ENCODE measurements around the gene CELF2.

DNA sequence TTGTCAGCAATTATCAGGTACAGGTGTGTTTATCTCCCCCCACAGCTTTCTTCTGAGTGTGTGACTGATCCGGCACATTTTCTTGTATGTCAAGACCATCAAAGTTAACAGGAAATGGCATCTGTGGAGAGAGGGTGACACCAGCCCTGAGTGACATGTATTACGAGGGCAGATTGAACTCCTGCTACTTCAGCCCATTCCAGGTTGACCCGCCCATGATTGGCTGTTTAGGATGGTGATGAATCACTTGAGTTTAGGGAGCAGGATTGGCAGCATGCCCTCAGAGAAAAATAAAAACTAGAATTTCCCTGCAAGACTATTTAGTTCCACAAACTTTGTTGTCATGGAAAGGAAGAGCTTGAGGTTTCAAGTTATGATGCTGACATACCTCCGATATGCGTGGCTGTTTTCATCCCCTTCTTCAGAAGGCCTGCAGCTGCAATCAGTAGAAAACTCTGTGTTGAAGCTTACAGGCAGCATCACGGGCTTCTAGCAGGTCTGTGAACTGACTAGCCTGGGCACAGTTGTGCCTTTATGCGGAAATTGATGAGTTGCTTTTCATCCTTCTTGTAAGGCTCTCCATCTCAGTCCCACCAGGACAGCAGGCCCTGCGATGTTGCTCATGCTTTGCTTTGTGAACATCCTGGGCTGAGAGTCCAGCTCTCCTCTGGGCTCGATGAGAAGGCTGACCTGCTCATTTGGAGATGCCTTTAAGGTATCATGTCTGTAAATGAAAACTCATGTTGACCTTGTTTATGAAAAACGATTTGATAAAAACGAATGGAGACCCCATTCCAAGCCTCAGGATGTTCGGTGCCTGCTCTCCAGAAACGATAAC lies 8.0 kb upstream of the CELF2 start:
- TF ChIP-seq, protein P1, sequence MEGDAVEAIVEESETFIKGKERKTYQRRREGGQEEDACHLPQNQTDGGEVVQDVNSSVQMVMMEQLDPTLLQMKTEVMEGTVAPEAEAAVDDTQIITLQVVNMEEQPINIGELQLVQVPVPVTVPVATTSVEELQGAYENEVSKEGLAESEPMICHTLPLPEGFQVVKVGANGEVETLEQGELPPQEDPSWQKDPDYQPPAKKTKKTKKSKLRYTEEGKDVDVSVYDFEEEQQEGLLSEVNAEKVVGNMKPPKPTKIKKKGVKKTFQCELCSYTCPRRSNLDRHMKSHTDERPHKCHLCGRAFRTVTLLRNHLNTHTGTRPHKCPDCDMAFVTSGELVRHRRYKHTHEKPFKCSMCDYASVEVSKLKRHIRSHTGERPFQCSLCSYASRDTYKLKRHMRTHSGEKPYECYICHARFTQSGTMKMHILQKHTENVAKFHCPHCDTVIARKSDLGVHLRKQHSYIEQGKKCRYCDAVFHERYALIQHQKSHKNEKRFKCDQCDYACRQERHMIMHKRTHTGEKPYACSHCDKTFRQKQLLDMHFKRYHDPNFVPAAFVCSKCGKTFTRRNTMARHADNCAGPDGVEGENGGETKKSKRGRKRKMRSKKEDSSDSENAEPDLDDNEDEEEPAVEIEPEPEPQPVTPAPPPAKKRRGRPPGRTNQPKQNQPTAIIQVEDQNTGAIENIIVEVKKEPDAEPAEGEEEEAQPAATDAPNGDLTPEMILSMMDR (IDR thresholded peaks at IDR 0.05; ENCODE audit: insufficient read depth, low read length, poor library complexity, severe bottlenecking) = no peak
- TF ChIP-seq EZH2phosphoT487 (conservative IDR thresholded peaks at IDR 0.05; ENCODE audit: low read length) = no peak

Measured in SU-DHL-6 (cell line).